ENCODE data around the gene CIAO1.

The CIAO1 gene

DNA sequence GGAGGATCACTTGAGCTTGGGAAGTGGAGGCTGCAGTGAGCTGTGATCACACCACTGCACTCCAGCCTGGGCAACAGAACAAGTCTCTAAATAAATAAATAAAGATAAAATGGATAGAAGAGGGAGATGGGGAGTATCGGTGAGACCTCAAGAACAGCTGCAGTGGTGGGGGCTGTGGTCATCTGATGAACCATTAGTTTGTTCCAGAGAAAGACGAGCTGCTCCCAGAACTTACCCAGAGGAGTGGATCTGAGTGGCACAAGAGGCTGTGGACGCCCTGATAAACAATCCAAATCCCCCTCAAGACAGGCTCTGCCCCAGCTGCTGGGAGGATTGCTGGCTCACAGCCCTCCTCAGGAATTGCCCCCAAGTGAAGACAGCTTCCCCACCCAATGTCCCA lies 26.9 kb upstream of the CIAO1 start:
- H3K27me3 ChIP-seq (ENCODE audit: insufficient read depth, low read length, poor library complexity, severe bottlenecking), result no peaks in the 10 kb centered on the region
- H3F3A ChIP-seq (ENCODE audit: low read depth), result no peaks in the 10 kb centered on the region
- no peaks in the 10 kb centered on the region for H3K9me2 ChIP-seq (replicated peaks; ENCODE audit: low read depth, low read length)
- no peak overlapping the region for H2AFZ ChIP-seq (ENCODE audit: low read length)
- no peaks in the 10 kb centered on the region; the same call in 1 of the 2 replicates for H3K36me3 ChIP-seq (ENCODE audit: insufficient read depth, low read length)
- H3K79me2 ChIP-seq (ENCODE audit: insufficient read depth, low read length), result no peaks in the 10 kb centered on the region
- no peak overlapping the region for H3K4me3 ChIP-seq (ENCODE audit: low read length, poor library complexity, severe bottlenecking)
- peaks cover 22% of the 10 kb centered on the region for H3K4me1 ChIP-seq (ENCODE audit: insufficient read depth, low read length, poor library complexity, severe bottlenecking)
- H3K9me3 ChIP-seq (ENCODE audit: insufficient read depth, low read depth, low read length), result no peaks in the 10 kb centered on the region
- no peak for TF ChIP-seq EZH2phosphoT487 (IDR thresholded peaks at IDR 0.05; ENCODE audit: borderline replicate concordance)
- TF ChIP-seq, protein P1, sequence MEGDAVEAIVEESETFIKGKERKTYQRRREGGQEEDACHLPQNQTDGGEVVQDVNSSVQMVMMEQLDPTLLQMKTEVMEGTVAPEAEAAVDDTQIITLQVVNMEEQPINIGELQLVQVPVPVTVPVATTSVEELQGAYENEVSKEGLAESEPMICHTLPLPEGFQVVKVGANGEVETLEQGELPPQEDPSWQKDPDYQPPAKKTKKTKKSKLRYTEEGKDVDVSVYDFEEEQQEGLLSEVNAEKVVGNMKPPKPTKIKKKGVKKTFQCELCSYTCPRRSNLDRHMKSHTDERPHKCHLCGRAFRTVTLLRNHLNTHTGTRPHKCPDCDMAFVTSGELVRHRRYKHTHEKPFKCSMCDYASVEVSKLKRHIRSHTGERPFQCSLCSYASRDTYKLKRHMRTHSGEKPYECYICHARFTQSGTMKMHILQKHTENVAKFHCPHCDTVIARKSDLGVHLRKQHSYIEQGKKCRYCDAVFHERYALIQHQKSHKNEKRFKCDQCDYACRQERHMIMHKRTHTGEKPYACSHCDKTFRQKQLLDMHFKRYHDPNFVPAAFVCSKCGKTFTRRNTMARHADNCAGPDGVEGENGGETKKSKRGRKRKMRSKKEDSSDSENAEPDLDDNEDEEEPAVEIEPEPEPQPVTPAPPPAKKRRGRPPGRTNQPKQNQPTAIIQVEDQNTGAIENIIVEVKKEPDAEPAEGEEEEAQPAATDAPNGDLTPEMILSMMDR (conservative IDR thresholded peaks at IDR 0.05; ENCODE audit: low read length), result no peak
- no peak overlapping the region for H3K4me2 ChIP-seq (ENCODE audit: low read depth, low read length, poor library complexity, severe bottlenecking)
- H4K20me1 ChIP-seq (ENCODE audit: insufficient read depth, low read length, poor library complexity, severe bottlenecking), result no peaks in the 10 kb centered on the region
- no peak overlapping the region for H3K9ac ChIP-seq (ENCODE audit: low read depth, low read length, poor library complexity, severe bottlenecking)

DNA sequence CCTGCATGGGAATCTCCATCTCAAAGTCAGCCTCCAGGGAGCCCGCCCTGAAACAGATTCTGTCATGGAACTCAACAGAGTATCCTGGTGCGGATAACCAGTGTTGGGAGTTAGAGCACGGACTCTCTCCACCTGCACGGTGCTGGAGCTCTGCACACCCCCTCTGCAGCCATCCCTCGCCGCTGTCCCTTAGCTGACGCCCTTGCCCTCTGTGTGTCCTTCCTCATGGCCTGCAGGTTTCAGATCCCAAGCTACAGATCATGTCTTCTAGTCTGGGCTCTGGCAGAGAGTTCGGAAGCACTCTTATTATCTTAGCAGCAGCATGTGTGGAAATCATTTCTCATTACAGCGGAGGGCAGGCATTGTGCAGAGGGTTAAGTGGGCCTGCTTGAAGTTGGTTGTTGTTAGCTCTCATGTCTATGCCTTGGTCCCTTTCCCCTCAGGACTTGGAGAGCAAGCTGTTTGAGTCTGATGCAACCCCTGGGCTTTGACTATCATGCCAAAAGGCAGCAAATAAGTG lies 26.2 kb upstream of the CIAO1 start:
- Histone ChIP-seq H3K27me3 (ENCODE audit: insufficient read depth, low read length, poor library complexity, severe bottlenecking) (no peaks in the 10 kb centered on the region), H3K4me3 (ENCODE audit: low read length, poor library complexity, severe bottlenecking) (no peak overlapping the region), H4K20me1 (ENCODE audit: insufficient read depth, low read length, poor library complexity, severe bottlenecking) (no peaks in the 10 kb centered on the region), H3F3A (ENCODE audit: low read depth) (no peaks in the 10 kb centered on the region), H3K9ac (ENCODE audit: low read depth, low read length, poor library complexity, severe bottlenecking) (no peak overlapping the region), H2AFZ (ENCODE audit: low read length) (no peak overlapping the region), H3K9me3 (ENCODE audit: insufficient read depth, low read depth, low read length) (no peaks in the 10 kb centered on the region), H3K9me2 (replicated peaks; ENCODE audit: low read depth, low read length) (no peaks in the 10 kb centered on the region), H3K4me1 (ENCODE audit: insufficient read depth, low read length, poor library complexity, severe bottlenecking) (peaks cover 22% of the 10 kb centered on the region), H3K36me3 (ENCODE audit: insufficient read depth, low read length) (no peaks in the 10 kb centered on the region; the same call in 1 of the 2 replicates), H3K79me2 (ENCODE audit: insufficient read depth, low read length) (no peaks in the 10 kb centered on the region), H3K4me2 (ENCODE audit: low read depth, low read length, poor library complexity, severe bottlenecking) (no peak overlapping the region)
- no peak for TF ChIP-seq EZH2phosphoT487 (IDR thresholded peaks at IDR 0.05; ENCODE audit: borderline replicate concordance)
- TF ChIP-seq, protein P1 (conservative IDR thresholded peaks at IDR 0.05; ENCODE audit: low read length), result no peak

DNA sequence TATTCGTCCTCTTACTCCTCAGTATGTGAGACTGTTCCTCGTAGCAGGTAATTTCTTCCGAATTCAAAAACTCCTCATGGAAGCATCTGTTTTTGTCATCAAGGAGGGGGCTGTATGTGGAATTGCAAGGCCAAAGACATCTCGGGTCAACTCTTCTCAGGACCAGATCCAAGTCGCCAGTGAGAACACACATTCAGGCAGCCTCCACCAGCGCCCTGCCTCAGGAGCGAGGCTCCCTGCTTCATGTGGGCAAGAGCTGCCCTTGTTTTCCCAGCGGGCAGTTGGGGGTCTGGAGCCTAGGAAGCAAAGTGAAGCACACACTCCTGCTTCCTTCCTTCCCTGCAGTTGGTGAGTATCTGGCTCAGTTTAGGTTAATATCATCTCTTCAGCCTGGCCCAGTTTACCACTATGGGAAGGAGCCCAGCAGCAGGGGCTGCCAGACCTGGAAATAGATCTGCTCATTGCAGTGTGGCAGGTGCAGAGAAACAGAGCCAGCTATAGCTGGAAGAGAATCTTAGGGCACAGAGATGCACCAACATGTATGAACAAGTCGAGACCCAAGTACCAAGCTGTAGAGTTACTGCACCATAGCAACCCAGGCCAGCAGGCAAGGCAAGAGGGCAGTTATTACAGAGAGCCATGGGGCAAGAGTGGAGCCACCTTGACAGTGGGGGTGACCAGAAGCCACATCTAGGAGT lies 25.5 kb upstream of the CIAO1 start:
- Histone ChIP-seq H3K9me3 (ENCODE audit: insufficient read depth, low read depth, low read length) (no peaks in the 10 kb centered on the region), H4K20me1 (ENCODE audit: insufficient read depth, low read length, poor library complexity, severe bottlenecking) (no peaks in the 10 kb centered on the region), H3F3A (ENCODE audit: low read depth) (no peaks in the 10 kb centered on the region), H3K27me3 (ENCODE audit: insufficient read depth, low read length, poor library complexity, severe bottlenecking) (no peaks in the 10 kb centered on the region), H3K36me3 (ENCODE audit: insufficient read depth, low read length) (no peaks in the 10 kb centered on the region; the same call in 1 of the 2 replicates), H2AFZ (ENCODE audit: low read length) (no peak overlapping the region), H3K4me1 (ENCODE audit: insufficient read depth, low read length, poor library complexity, severe bottlenecking) (peaks cover 22% of the 10 kb centered on the region), H3K9me2 (replicated peaks; ENCODE audit: low read depth, low read length) (no peaks in the 10 kb centered on the region), H3K79me2 (ENCODE audit: insufficient read depth, low read length) (no peaks in the 10 kb centered on the region), H3K4me2 (ENCODE audit: low read depth, low read length, poor library complexity, severe bottlenecking) (no peak overlapping the region), H3K4me3 (ENCODE audit: low read length, poor library complexity, severe bottlenecking) (no peak overlapping the region), H3K9ac (ENCODE audit: low read depth, low read length, poor library complexity, severe bottlenecking) (peak overlapping the region; percentile 61)
- no peak for TF ChIP-seq EZH2phosphoT487 (IDR thresholded peaks at IDR 0.05; ENCODE audit: borderline replicate concordance)
- TF ChIP-seq, protein P1 (conservative IDR thresholded peaks at IDR 0.05; ENCODE audit: low read length), result no peak

Data from Loucy (cell line).